22Rv1 (cell line): ENCODE results near the gene EXD3.

ENCODE experiments used
- ZFX ChIP-seq: fragments of 450-650 bp; IDR thresholded peaks from 2 replicates; pipeline ENCODE4 v1.6.1; 2017; ENCODE audit warnings: antibody characterized with exemption, borderline replicate concordance
- TF ChIP-seq, protein P1 (sequence below): fragments of 450-650 bp; IDR thresholded peaks from 2 replicates; pipeline ENCODE4 v1.5.1; 2017; ENCODE audit warnings: mild to moderate bottlenecking

DNA sequence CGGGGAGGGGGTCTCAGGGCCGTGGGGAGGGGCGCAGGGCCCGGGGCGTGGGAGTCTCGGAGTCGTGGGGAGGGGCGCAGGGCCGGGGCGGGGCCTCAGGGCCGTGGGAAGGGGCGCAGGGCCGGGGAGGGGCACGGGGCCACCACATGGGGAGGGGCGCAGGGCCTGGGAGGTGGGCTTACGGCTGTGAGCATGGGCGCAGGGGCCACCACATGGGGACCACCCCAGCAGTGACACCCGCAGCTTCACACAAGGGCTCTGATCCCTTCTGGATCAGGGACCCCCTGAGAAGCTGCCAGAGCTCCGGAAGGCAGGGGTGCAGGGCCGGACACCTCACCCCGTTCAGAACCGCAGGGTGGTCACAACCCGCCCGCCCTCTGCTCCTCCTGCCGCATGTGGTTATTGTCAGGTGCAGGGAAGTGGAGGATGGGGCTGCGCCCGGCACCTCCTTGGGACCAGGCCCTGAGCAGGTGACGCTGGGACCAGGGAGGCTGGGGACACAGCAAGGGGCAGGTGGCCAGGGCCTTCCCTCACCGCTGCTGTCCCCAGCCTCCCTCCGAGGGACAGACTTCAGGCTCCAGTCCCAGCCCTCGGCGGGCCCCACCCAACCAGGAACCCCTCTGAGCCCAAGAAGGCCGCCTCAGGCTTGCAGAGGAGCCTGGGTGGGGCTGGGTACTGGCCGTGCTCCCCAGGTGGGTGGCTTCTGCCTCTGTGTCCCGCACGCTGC lies 53.7 kb downstream of the EXD3 start:
- TF ChIP-seq, protein P1, sequence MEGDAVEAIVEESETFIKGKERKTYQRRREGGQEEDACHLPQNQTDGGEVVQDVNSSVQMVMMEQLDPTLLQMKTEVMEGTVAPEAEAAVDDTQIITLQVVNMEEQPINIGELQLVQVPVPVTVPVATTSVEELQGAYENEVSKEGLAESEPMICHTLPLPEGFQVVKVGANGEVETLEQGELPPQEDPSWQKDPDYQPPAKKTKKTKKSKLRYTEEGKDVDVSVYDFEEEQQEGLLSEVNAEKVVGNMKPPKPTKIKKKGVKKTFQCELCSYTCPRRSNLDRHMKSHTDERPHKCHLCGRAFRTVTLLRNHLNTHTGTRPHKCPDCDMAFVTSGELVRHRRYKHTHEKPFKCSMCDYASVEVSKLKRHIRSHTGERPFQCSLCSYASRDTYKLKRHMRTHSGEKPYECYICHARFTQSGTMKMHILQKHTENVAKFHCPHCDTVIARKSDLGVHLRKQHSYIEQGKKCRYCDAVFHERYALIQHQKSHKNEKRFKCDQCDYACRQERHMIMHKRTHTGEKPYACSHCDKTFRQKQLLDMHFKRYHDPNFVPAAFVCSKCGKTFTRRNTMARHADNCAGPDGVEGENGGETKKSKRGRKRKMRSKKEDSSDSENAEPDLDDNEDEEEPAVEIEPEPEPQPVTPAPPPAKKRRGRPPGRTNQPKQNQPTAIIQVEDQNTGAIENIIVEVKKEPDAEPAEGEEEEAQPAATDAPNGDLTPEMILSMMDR: no peak
- no peak for TF ChIP-seq ZFX
